Lower leg skin (tissue), 3 donors: Measurements from ENCODE around the gene RUNX1.

Source experiments
- CTCF ChIP-seq, 3 donors: fragments of 450-650 bp; IDR thresholded peaks; one replicate each; pipeline ENCODE4 v1.5.1; 2016; ENCODE audit warnings: antibody characterized with exemption in 3 of 3, mild to moderate bottlenecking in 3 of 3, moderate library complexity in 2 of 3
- POLR2A ChIP-seq, 2 donors: fragments of 450-650 bp; IDR thresholded peaks; one replicate each; pipeline ENCODE4 v1.6.1; 2016 to 2017; ENCODE audit warnings: antibody characterized with exemption in 2 of 2, mild to moderate bottlenecking in 1 of 2, moderate library complexity in 1 of 2

- TF ChIP-seq CTCF (IDR thresholded peaks at IDR 0.05) (no peak), POLR2A (IDR thresholded peaks at IDR 0.05) (no peak)
Measured at GRCh38 chr21:34781526-34781925, 267.6 kb downstream of the RUNX1 start.
